H7 (cell line): ENCODE measurements around the gene CSPG4. TPM values are rescaled to one million over a fixed set of nuclear protein-coding genes. Genes with fewer than 3 reads are reported as not detected.
A peak's percentile ranks its signal among the peaks of the same experiment; 100 is the strongest.
"Not testable (repeated sequence)": the region's sequence is repeated elsewhere in the genome, so short reads cannot be mapped to it uniquely, and the experiment has no call there.

ENCODE experiments used
- DNase-seq: peaks from one replicate; pipeline ENCODE4 v3.0.0; 2012
- H3K27me3 ChIP-seq: 2 replicates; pipeline ENCODE4 v1.6.0; 2011; ENCODE audit warnings: mild to moderate bottlenecking, low read length; ENCODE audit not compliant: control insufficient read depth, insufficient read depth
- H3K36me3 ChIP-seq: replicated peaks from 2 replicates; pipeline ENCODE4 v1.5.1; 2011; ENCODE audit warnings: low read length; ENCODE audit not compliant: control insufficient read depth, insufficient read depth
- H3K4me3 ChIP-seq: 2 replicates; pipeline ENCODE4 v1.5.1; 2011; ENCODE audit warnings: low read depth, mild to moderate bottlenecking, control low read depth, low read length, moderate library complexity; ENCODE audit not compliant: insufficient read depth
- total RNA-seq: library from RNA; depleted of rRNA; stranded (reverse); fragments of >200 nt; shearing (Covaris generic); gene quantifications from 2 replicates; pipeline ENCODE4 v1.2.3, GENCODE V29; 2014

Gene CSPG4
- total RNA-seq, 1 experiment from 2014 or later: 4.3 TPM

DNA sequence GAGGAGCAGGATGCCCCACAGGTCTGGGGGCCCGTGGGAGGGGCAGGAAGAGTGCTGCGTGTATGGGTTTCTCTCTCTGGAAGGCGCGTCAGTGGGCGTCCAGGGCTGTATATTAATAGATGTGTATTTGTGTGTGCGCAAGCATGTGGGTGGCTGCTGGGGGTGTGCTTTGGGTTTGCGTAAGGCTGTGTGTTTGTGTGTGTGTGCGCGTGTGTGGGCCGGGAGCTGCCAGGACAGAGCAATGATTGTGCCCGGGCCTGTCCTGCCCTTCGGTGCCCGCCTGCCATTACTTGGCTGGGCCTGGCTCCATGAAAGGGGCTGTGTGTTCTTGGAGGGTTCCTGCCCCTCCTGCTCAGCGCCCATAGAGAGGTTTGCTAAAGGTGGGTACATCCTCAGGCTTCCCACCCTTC lies 16.3 kb downstream of the CSPG4 start:
- Histone ChIP-seq H3K27me3 (no peaks in the 10 kb centered on the region), H3K4me3 (no peak overlapping the region), H3K36me3 (no peaks in the 10 kb centered on the region)
- DNase-seq: no peak

DNA sequence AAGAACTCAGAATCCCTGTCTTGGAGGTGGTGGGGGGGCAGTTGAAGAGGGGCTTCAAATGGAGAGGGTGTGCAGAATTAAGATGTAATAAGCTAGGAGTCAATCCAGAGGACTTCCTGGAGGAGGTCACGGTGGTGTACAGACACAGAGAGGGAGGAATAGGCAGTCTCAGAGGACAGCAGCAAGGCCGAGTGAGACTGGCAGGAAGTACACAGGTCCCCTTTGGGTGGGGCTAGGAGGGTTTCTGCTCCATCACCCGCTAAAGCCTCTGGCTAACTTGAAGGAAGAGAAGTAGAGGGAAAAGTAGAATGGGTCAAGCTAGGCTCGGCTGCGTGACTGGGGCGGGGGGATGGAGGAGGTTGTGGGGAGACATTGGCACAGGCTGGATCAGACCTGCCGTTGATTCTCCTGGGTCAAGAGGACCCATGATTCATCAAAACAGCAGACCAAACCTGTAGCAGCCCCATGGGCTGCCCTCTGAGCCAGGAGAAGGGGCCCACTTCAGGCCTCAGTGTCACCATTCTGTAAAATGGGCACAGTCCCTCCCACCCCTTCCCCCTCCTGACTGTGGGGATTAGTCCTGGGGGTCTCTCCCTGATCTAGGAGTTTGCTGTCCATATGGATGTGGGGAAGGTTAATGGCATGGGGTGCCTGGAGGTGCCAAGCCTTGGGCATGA lies 16.9 kb downstream of the CSPG4 start:
- Histone ChIP-seq H3K36me3 (no peaks in the 10 kb centered on the region), H3K4me3 (no peak overlapping the region), H3K27me3 (no peaks in the 10 kb centered on the region)
- peak; percentile 53 for DNase-seq

DNA sequence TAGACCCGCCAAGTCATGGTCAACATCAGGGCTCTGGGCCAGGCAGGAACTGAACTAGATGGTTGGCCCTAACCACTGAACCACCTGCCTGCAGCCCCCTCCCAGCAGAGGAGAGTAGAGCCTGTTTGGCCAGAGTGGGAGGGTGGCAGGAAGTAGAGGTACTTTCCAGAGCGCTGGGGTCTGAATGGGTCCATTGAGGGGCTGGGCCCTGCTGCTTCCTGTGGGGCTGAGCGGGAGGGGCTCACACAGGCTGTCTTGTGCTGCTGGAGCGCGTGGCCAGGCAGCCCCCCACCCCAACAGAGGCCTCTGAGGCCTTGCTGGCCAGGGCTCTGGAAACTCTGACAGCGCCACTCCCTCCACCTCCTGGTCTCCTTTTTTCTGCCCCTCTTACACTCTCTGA lies 17.4 kb downstream of the CSPG4 start:
- no peak for DNase-seq
- Histone ChIP-seq H3K27me3 (no peaks in the 10 kb centered on the region), H3K4me3 (no peak overlapping the region), H3K36me3 (no peaks in the 10 kb centered on the region)

GRCh38 chr15:75694241-75695182 lies 18.1 kb downstream of the CSPG4 start:
- H3K27me3 ChIP-seq: no peaks in the 10 kb centered on the region
- H3K36me3 ChIP-seq: no peaks in the 10 kb centered on the region
- H3K4me3 ChIP-seq: no peak overlapping the region
- peak; percentile 87 for DNase-seq

GRCh38 chr15:75693501-75694240 lies 19.0 kb downstream of the CSPG4 start:
- no peaks in the 10 kb centered on the region for H3K36me3 ChIP-seq
- DNase-seq: peak; percentile 70
- no peaks in the 10 kb centered on the region for H3K27me3 ChIP-seq
- no peak overlapping the region for H3K4me3 ChIP-seq

- H3K36me3 ChIP-seq, H3K4me3 ChIP-seq, DNase-seq, H3K27me3 ChIP-seq: not testable (repeated sequence)
These were observed 19.6 kb downstream of the CSPG4 start for GRCh38 chr15:75693028-75693427.

- not testable (repeated sequence) for DNase-seq, H3K36me3 ChIP-seq, H3K4me3 ChIP-seq, H3K27me3 ChIP-seq
These were observed 20.3 kb downstream of the CSPG4 start for GRCh38 chr15:75692311-75692710.

- not testable (repeated sequence) for H3K27me3 ChIP-seq, DNase-seq, H3K36me3 ChIP-seq, H3K4me3 ChIP-seq
These were observed 23.2 kb downstream of the CSPG4 start for GRCh38 chr15:75689429-75689828.

DNA sequence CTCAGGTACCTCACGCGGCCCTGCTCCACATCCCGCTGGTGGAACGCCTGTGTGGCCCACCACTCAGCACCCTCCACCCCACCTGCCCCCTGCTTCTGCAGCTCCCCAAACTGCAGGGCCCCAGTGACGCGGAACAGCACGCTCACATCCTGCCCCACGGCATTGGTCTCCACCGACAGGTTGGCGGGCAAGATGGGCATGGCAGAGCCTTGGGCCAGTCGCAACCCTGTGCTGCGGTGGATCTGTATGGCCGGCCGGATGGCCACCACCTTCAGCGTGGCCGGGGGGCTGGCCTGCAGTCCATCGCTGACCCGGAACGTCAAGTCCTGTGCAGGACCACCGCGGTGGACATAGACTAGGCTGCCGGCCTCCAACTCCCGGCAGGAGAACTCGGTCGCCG lies 23.8 kb downstream of the CSPG4 start:
- Histone ChIP-seq H3K4me3 (no peak overlapping the region), H3K27me3 (no peaks in the 10 kb centered on the region), H3K36me3 (no peaks in the 10 kb centered on the region)
- no peak for DNase-seq

DNA sequence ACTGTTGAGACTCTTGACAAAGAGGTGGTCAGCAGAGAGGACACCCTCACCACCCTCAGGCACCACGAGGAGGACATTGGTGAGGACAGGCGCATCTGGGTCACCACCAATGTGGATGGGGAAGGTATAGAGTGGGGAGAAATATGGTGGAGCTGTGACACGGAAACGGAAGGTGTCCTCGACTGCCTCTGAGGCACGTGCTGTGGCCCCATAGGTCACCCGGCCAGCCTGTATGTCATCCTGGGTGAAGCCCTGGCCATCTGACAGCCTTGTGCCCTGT lies 24.4 kb downstream of the CSPG4 start:
- Histone ChIP-seq H3K36me3 (no peaks in the 10 kb centered on the region), H3K4me3 (no peak overlapping the region), H3K27me3 (no peaks in the 10 kb centered on the region)
- no peak for DNase-seq

DNA sequence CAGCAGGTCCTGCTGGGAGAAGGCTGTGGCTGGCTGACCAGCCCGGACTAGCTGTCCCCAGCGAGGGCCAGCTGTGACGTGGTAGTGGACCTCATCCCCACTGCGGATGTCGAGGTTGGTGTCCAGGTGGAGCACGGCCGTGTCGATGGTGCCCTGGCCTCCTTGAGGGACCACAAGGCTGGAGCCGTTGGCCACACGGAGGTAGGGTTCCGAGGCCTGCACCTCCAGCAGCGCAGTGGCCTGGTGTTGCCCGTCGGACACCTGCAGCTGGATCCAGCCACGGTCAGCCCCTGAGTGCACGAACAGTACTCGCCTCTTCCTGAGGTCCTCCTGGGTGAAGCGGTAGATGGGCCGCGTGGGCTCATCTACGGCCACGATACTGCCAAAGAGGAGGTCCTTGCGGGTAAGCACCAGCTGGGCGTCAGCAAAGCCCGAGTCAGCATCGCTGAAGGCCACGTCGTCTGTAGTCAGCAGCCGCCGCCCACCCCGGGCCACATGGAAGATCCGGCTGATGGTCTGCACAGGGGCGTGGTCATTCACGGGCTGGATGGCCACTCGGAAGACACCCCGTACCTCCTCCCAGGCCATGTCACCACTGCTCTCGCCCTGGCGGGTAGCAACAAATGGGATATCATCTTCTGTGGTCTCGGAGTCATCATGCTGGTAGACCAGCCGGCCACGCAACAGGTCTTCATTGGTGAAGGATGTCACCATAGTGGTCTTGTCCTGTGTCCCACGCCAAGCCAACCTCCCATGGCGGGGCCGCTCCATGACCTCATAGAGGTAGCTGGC lies 25.0 kb downstream of the CSPG4 start:
- Histone ChIP-seq H3K4me3 (no peak overlapping the region), H3K36me3 (no peaks in the 10 kb centered on the region), H3K27me3 (no peaks in the 10 kb centered on the region)
- no peak for DNase-seq

DNA sequence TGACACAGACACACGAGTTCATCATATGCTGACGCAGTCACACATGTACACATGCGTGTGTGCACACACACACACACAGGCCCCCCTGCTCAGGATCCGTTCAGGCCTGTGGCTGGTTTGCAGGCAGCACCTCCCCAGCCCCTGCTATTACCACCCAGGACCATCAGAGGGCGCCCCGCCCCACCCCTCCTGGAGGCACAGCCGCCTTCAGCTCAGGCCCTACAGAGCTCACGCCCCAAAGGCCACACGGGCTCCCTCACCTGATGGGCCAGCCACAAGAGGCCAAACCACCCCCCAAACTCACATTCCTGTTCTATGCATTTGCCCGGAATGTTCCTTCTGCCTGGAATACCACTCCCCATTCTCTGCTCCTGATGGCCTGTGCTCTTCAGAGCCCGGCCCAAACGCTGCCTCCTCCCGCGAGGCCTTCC lies 26.4 kb downstream of the CSPG4 start:
- not testable (repeated sequence) for H3K27me3 ChIP-seq, H3K4me3 ChIP-seq, H3K36me3 ChIP-seq
- DNase-seq: peak; percentile 94

- Histone ChIP-seq H3K27me3 (no peaks in the 10 kb centered on the region), H3K36me3 (no peaks in the 10 kb centered on the region), H3K4me3 (no peak overlapping the region)
- no peak for DNase-seq
These were observed 27.5 kb downstream of the CSPG4 start for GRCh38 chr15:75685195-75685594.

- Histone ChIP-seq H3K27me3 (no peaks in the 10 kb centered on the region), H3K36me3 (no peaks in the 10 kb centered on the region), H3K4me3 (no peak overlapping the region)
- no peak for DNase-seq
These were observed 28.0 kb downstream of the CSPG4 start for GRCh38 chr15:75684648-75685047.
